HepG2 (cell line): Measurements from ENCODE around the gene ATP6V0D1. TPM values are rescaled to one million over a fixed set of nuclear protein-coding genes. Genes with fewer than 3 reads are reported as not detected.
A peak's percentile ranks its signal among the peaks of the same experiment; 100 is the strongest.

ENCODE experiments used
- ARID5B ChIP-seq: IDR thresholded peaks from 2 replicates; pipeline ENCODE4 v1.4.0; 2020; ENCODE audit warnings: mild to moderate bottlenecking, missing genetic modification reagents
- GLI4 ChIP-seq: sonication (generic); formaldehyde crosslinking; IDR thresholded peaks from 2 replicates; pipeline ENCODE4 v1.5.1; 2020; ENCODE audit warnings: missing genetic modification reagents, mild to moderate bottlenecking, moderate library complexity, borderline replicate concordance
- GTF3A ChIP-seq: sonication (generic); formaldehyde crosslinking; conservative IDR thresholded peaks from 2 replicates; pipeline ENCODE4 v1.4.0; 2020; ENCODE audit warnings: mild to moderate bottlenecking, missing genetic modification reagents
- HMGXB3 ChIP-seq: sonication (generic); formaldehyde crosslinking; IDR thresholded peaks from 2 replicates; pipeline ENCODE4 v1.4.0; 2020; ENCODE audit warnings: missing genetic modification reagents, borderline replicate concordance
- LBX2 ChIP-seq: sonication (generic); formaldehyde crosslinking; IDR thresholded peaks from 2 replicates; pipeline ENCODE4 v1.5.0; 2020; ENCODE audit warnings: missing genetic modification reagents, mild to moderate bottlenecking, borderline replicate concordance
- NFE2L1 ChIP-seq: sonication (generic); formaldehyde crosslinking; IDR thresholded peaks from 2 replicates; pipeline ENCODE4 v1.4.0; 2020; ENCODE audit warnings: missing genetic modification reagents, mild to moderate bottlenecking, borderline replicate concordance
- NFIC ChIP-seq: IDR thresholded peaks from 2 replicates; pipeline ENCODE4 v1.6.1; 2012; ENCODE audit warnings: mild to moderate bottlenecking, low read length, inconsistent platforms
- NR2F1 ChIP-seq, 2 experiments: fragments of 450-650 bp in 1 of 2; formaldehyde crosslinking in 1 of 2; IDR thresholded peaks; 2 replicates each; pipeline versions ENCODE4 v1.5.0 to v1.6.1; 2016 to 2020; ENCODE audit warnings: mild to moderate bottlenecking in 1 of 2, missing compliant biosample characterization in 1 of 2, missing genetic modification reagents in 1 of 2, moderate library complexity in 1 of 2
- RNF2 ChIP-seq: fragments of 450-650 bp; conservative IDR thresholded peaks from 2 replicates; pipeline ENCODE4 v1.6.1; 2016; ENCODE audit warnings: low read depth
- ZHX1 ChIP-seq: sonication (generic); formaldehyde crosslinking; IDR thresholded peaks from 2 replicates; pipeline ENCODE4 v1.8.1; 2022; ENCODE audit warnings: low read depth, mild to moderate bottlenecking, missing genetic modification reagents
- ZMYM4 ChIP-seq: sonication (generic); formaldehyde crosslinking; IDR thresholded peaks from 2 replicates; pipeline ENCODE4 v1.8.1; 2023; ENCODE audit warnings: mild to moderate bottlenecking, missing genetic modification reagents
- ZNF329 ChIP-seq: sonication (generic); formaldehyde crosslinking; IDR thresholded peaks from 2 replicates; pipeline ENCODE4 v1.9.0; 2021; ENCODE audit warnings: low read depth, mild to moderate bottlenecking, missing genetic modification reagents
- ZNF512 ChIP-seq: sonication (generic); formaldehyde crosslinking; IDR thresholded peaks from 2 replicates; pipeline ENCODE4 v1.4.0; 2020; ENCODE audit warnings: mild to moderate bottlenecking, missing genetic modification reagents
- ZNF605 ChIP-seq: sonication (generic); formaldehyde crosslinking; IDR thresholded peaks from 2 replicates; pipeline ENCODE4 v1.8.0; 2022; ENCODE audit warnings: mild to moderate bottlenecking, missing genetic modification reagents
- ZNF629 ChIP-seq: sonication (generic); formaldehyde crosslinking; conservative IDR thresholded peaks from 2 replicates; pipeline ENCODE4 v1.5.0; 2020; ENCODE audit warnings: missing genetic modification reagents
- polyA plus RNA-seq, 8 experiments: library from polyadenylated mRNA; depleted of rRNA in 3 of 8; stranded (reverse) in 7 of 8; unstranded in 1 of 8; fragments of >200 nt; fragmentation: Illumina TruSeq in 4 of 8; extraction: Trizol in 4 of 8; gene quantifications; 2 replicates each; pipeline versions ENCODE4 v1.2.1 to v1.2.3, GENCODE V29; 2011 to 2016; ENCODE audit warnings: low read depth in 4 of 8, missing spikeins in 1 of 8, mixed read lengths in 1 of 8; ENCODE audit not compliant: insufficient read depth in 1 of 8
- total RNA-seq, 5 experiments: library from RNA; depleted of rRNA; stranded (reverse); fragments of >200 nt; fragmentation: Illumina TruSeq; extraction: Trizol; gene quantifications; 2 replicates each; pipeline ENCODE4 v1.2.3, GENCODE V29; 2016; ENCODE audit warnings: low read depth in 1 of 5

Gene ATP6V0D1
- total and polyA plus RNA-seq, 2 of the 13 experiments (the other 11 are each of a cell fraction or from before 2014, with no cell fraction given), result 51.1 to 61.3 TPM

GRCh38 chr16:67481561-67482232, 740 bp upstream of the ATP6V0D1 start (continued):
- TF ChIP-seq RNF2, result 0 out of 2 replicates have a peak, but pooled peaks have one; percentile 3
- no peak for TF ChIP-seq GLI4 (CRISPR knock-in tag)
- TF ChIP-seq NR2F1 (CRISPR knock-in tag; IDR thresholded peaks at IDR 0.05), result no peak
- TF ChIP-seq HMGXB3 (CRISPR knock-in tag), result peak; percentile 27; the same call in 1 of the 2 replicates
- 0 out of 2 replicates have a peak, but pooled peaks have one; percentile 29 for TF ChIP-seq ZHX1 (CRISPR knock-in tag)
- TF ChIP-seq ZNF329, result no peak
- TF ChIP-seq LBX2 (CRISPR knock-in tag), result no peak
- no peak for TF ChIP-seq GTF3A (CRISPR knock-in tag)
- TF ChIP-seq ZNF512, result no peak
- peak; percentile 3; the same call in 1 of the 2 replicates for TF ChIP-seq NFIC
- no peak for TF ChIP-seq ARID5B (CRISPR knock-in tag)
- peak; percentile 50 for TF ChIP-seq ZNF605
- TF ChIP-seq ZNF629 (CRISPR knock-in tag), result no peak
- no peak for TF ChIP-seq ZMYM4
- TF ChIP-seq NFE2L1 (CRISPR knock-in tag), result no peak
